Kidney epithelial cell (primary cell): Measurements from ENCODE around the gene REN. TPM values are rescaled to one million over a fixed set of nuclear protein-coding genes. Genes with fewer than 3 reads are reported as not detected.

Experiments used
- DNase-seq: peaks from one replicate; pipeline ENCODE4 v3.0.0-alpha.2; 2010; ENCODE audit warnings: low read depth
- H3K27me3 ChIP-seq: 2 replicates; pipeline ENCODE4 v1.6.0; 2011; ENCODE audit warnings: low read length; ENCODE audit not compliant: control insufficient read depth, insufficient read depth
- H3K36me3 ChIP-seq: 2 replicates; pipeline ENCODE4 v1.5.1; 2011; ENCODE audit warnings: low read length; ENCODE audit not compliant: control insufficient read depth, insufficient read depth
- H3K4me3 ChIP-seq: 2 replicates; pipeline ENCODE4 v1.5.1; 2011; ENCODE audit warnings: low read depth, mild to moderate bottlenecking, control low read depth, low read length
- total RNA-seq: library from RNA; depleted of rRNA; stranded (reverse); fragments of >200 nt; gene quantifications from 2 replicates; pipeline ENCODE4 v1.2.3, GENCODE V29; 2015
- TF ChIP-seq, protein P1 (sequence below): IDR thresholded peaks from 2 replicates; pipeline ENCODE4 v1.5.1; 2011; ENCODE audit warnings: mild to moderate bottlenecking, moderate library complexity, low read length, control low read depth, inconsistent platforms; ENCODE audit not compliant: insufficient read depth, poor library complexity, severe bottlenecking

The REN gene
- total RNA-seq, 1 donor from 2014 or later: 5.2 TPM

DNA sequence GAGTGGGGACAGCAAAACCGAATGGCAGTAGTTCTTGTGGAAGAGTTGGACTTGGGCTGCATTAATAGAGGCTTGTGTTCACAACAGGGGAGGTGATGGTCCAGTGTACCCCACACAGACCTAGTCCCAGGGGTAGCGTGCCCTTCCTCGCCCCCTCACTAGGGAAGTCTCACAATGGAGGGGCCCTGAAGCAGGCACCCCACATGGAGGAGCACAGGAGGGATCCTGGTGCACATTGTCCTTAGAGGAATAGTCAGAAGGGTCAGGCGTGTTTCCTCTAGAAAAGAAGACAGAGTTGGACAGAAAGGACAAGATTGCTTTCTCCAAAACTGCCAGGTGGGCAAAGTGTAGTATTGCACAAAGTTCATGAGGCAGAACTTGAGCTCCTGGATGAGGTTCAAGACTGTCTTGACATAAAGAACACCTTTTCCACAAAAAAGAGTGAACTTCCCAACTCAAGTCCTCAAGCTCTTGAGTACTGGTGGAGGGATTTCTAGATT, 37.6 kb downstream of the REN start:
- H3K4me3 ChIP-seq: no peak overlapping the region
- no peak for DNase-seq
- no peaks in the 10 kb centered on the region for H3K27me3 ChIP-seq
- H3K36me3 ChIP-seq: no peaks in the 10 kb centered on the region
- TF ChIP-seq, protein P1, sequence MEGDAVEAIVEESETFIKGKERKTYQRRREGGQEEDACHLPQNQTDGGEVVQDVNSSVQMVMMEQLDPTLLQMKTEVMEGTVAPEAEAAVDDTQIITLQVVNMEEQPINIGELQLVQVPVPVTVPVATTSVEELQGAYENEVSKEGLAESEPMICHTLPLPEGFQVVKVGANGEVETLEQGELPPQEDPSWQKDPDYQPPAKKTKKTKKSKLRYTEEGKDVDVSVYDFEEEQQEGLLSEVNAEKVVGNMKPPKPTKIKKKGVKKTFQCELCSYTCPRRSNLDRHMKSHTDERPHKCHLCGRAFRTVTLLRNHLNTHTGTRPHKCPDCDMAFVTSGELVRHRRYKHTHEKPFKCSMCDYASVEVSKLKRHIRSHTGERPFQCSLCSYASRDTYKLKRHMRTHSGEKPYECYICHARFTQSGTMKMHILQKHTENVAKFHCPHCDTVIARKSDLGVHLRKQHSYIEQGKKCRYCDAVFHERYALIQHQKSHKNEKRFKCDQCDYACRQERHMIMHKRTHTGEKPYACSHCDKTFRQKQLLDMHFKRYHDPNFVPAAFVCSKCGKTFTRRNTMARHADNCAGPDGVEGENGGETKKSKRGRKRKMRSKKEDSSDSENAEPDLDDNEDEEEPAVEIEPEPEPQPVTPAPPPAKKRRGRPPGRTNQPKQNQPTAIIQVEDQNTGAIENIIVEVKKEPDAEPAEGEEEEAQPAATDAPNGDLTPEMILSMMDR: no peak

DNA sequence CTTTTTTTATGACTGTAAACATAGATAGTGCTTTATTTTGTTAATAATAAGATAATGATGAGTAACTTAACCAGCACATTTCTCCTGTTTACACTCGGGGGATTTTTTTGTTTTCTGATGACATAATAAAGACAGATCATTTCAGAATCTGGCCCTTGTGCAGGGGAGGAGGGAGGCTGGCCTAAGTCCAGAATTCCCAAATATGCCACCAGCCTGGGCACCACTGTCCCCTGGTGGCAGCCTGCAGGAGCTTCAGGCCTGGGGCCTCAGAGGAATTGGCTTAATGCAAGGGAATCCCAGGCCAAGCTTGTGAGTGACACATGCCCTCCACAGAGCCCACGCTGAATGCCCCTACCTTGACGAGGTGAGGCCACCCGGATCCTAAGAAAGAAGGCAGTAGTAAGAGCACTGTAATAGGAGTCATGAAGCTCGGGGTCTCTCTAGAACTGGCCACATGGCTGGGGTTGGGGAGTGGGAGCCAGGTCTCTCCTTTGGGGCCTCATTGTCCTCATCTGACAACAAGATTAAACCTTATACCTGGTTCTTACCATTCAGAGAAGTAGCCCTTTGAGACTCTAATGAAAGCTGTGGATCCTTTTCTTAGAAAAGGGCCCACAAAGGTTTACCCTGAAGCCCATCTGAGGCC, 38.4 kb downstream of the REN start:
- Histone ChIP-seq H3K36me3 (no peaks in the 10 kb centered on the region), H3K27me3 (no peaks in the 10 kb centered on the region), H3K4me3 (no peak overlapping the region)
- TF ChIP-seq, protein P1: peak; percentile 99
- DNase-seq: no peak

DNA sequence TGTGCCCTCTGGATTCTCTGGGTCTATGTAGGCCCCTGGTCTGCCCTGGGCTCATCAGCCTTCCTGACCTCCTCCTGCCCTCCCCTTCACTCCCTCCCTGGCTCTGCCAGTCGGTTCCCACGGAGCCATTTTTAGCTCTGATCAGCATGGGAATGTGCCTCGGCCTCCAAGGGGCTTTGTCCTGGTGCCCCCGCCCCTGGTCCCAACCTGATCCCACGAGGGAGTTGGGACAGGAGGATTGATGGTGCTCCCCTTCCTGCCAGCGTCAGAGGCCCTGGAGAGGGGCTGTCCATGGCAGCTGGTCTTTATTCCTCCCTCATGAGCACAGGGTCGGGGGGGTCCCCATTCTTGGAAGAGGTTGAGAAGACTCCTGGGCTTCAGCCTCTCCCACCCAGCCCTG, 39.2 kb downstream of the REN start:
- Histone ChIP-seq H3K27me3 (no peaks in the 10 kb centered on the region), H3K36me3 (no peaks in the 10 kb centered on the region), H3K4me3 (no peak overlapping the region)
- DNase-seq: no peak
- TF ChIP-seq, protein P1: no peak

DNA sequence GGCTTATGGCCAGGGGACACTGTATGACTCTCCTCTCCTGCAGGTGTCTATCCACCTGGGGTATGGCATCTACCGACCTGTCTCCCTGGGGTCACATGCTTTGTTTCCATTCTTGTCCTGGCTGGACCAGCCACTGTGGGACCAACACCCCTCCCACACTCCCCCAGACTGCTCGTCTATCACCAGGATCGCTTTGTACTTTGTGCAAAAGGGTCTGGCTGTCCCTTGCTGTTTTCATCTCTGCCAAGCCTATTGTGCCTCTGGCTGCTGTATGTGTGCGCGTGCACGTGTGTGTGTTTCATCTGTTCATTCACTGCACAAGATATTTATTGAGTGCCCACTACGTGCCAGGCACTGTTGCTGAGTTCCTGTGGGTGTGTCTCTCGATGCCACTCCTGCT, 39.8 kb downstream of the REN start:
- Histone ChIP-seq H3K27me3 (no peaks in the 10 kb centered on the region), H3K4me3 (no peak overlapping the region), H3K36me3 (no peaks in the 10 kb centered on the region)
- TF ChIP-seq, protein P1: no peak
- no peak for DNase-seq

DNA sequence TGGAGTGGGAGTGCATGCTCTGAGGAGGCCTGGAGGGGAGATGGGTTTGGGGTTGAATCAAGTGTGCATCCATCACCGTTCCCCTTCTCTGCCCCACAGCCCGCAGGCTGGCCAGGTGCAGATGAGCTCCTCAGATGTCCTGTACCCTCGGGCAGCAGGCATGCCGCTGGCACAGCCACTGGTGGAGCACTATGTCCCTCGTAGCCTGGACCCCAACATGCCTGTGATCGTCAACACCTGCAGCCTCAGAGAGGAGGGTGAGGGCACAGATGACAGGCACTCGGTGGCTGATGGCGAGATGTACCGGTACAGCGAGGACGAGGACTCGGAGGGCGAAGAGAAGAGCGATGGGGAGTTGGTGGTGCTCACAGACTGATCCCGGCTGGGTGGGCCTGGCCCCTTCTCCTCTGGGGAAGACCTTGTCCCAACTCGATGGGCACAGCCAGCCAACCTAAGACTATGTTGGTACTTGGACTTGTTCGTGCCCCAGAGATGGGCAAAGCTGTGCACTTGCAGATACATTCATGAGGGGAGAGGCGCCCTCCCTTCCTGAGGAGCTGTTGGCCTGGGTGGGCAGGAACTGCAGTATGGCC, 40.3 kb downstream of the REN start:
- DNase-seq: no peak
- H3K4me3 ChIP-seq: no peak overlapping the region
- H3K36me3 ChIP-seq: no peaks in the 10 kb centered on the region

More for the DNA sequence above, 40.3 kb downstream of the REN start:
- TF ChIP-seq, protein P1: no peak
- no peaks in the 10 kb centered on the region for H3K27me3 ChIP-seq
